Skeletal muscle cell (primary cell): ENCODE data around the gene ZC3H12A.

Experiments used
- DNase-seq: peaks from one replicate; pipeline ENCODE4 v3.0.0-alpha.2; 2010; ENCODE audit warnings: low read depth
- H3K4me3 ChIP-seq: 2 replicates; pipeline ENCODE4 v1.5.1; 2011; ENCODE audit warnings: low read depth, mild to moderate bottlenecking, control low read depth, low read length, moderate library complexity

The ZC3H12A gene

GRCh38 chr1:37474046-37474696, at the start of gene ZC3H12A:
TSS of gene ZC3H12A (plus strand) at chr1:37474580. CDS start at chr1:37475497, 917 bp downstream.
- DNase-seq, result peak; percentile 65
- H3K4me3 ChIP-seq, result peak within 1 kb of the TSS; percentile 61

- H3K4me3 ChIP-seq, result no peak overlapping the region
- DNase-seq, result no peak
Measured at GRCh38 chr1:37425221-37425620, 49.2 kb upstream of the ZC3H12A start.

GRCh38 chr1:37429029-37429428, 45.4 kb upstream of the ZC3H12A start:
- H3K4me3 ChIP-seq, result no peak overlapping the region
- no peak for DNase-seq

GRCh38 chr1:37430103-37430985, 44.0 kb upstream of the ZC3H12A start:
- no peak overlapping the region for H3K4me3 ChIP-seq
- DNase-seq, result no peak

- DNase-seq, result no peak
- H3K4me3 ChIP-seq, result no peak overlapping the region
Measured at GRCh38 chr1:37432716-37433115, 41.7 kb upstream of the ZC3H12A start.

- DNase-seq, result no peak
- no peak overlapping the region for H3K4me3 ChIP-seq
Measured at GRCh38 chr1:37433171-37433570, 41.2 kb upstream of the ZC3H12A start.

GRCh38 chr1:37434292-37435225, 39.8 kb upstream of the ZC3H12A start:
- H3K4me3 ChIP-seq, result no peak overlapping the region
- no peak for DNase-seq

GRCh38 chr1:37437087-37437486, 37.3 kb upstream of the ZC3H12A start:
- H3K4me3 ChIP-seq, result no peak overlapping the region
- no peak for DNase-seq

GRCh38 chr1:37438037-37438868, 36.1 kb upstream of the ZC3H12A start:
- DNase-seq, result no peak
- no peak overlapping the region for H3K4me3 ChIP-seq

- H3K4me3 ChIP-seq, result no peak overlapping the region
- DNase-seq, result no peak
Measured at GRCh38 chr1:37438869-37439343, 35.5 kb upstream of the ZC3H12A start.

GRCh38 chr1:37439349-37439995, 34.9 kb upstream of the ZC3H12A start:
- DNase-seq, result no peak
- H3K4me3 ChIP-seq, result no peak overlapping the region

- DNase-seq, result no peak
- no peak overlapping the region for H3K4me3 ChIP-seq
Measured at GRCh38 chr1:37441490-37441889, 32.9 kb upstream of the ZC3H12A start.

GRCh38 chr1:37442139-37442538, 32.2 kb upstream of the ZC3H12A start:
- DNase-seq, result no peak
- H3K4me3 ChIP-seq, result no peak overlapping the region

GRCh38 chr1:37442644-37443043, 31.7 kb upstream of the ZC3H12A start:
- H3K4me3 ChIP-seq, result no peak overlapping the region
- no peak for DNase-seq

- no peak for DNase-seq
- H3K4me3 ChIP-seq, result no peak overlapping the region
Measured at GRCh38 chr1:37446874-37447273, 27.5 kb upstream of the ZC3H12A start.

GRCh38 chr1:37448185-37448584, 26.2 kb upstream of the ZC3H12A start:
- H3K4me3 ChIP-seq, result no peak overlapping the region
- DNase-seq, result no peak

GRCh38 chr1:37448691-37449417, 25.5 kb upstream of the ZC3H12A start:
- no peak overlapping the region for H3K4me3 ChIP-seq

GRCh38 chr1:37449936-37450335, 24.4 kb upstream of the ZC3H12A start:
- H3K4me3 ChIP-seq, result no peak overlapping the region

More at GRCh38 chr1:37448691-37449417, 25.5 kb upstream of the ZC3H12A start:
- no peak for DNase-seq

More at GRCh38 chr1:37449936-37450335, 24.4 kb upstream of the ZC3H12A start:
- no peak for DNase-seq
